Mesenteric fat pad (tissue), 1 donor: Measurements from ENCODE around the gene SPP1. TPM values are rescaled to one million over a fixed set of nuclear protein-coding genes. Genes with fewer than 3 reads are reported as not detected.
A peak's percentile ranks its signal among the peaks of the same experiment; 100 is the strongest.
"Not testable (repeated sequence)": the region's sequence is repeated elsewhere in the genome, so short reads cannot be mapped to it uniquely, and the experiment has no call there.

ENCODE experiments used
- DNase-seq: peaks from one replicate; pipeline ENCODE4 v3.0.0-alpha.2; 2020; ENCODE audit warnings: low spot score
- total RNA-seq: library from RNA; stranded (reverse); fragmentation: NEBNext Ultra II Directional; extraction: Animal tissue kit (Norgen Biotek cat#: 25700); gene quantifications from one replicate; pipeline ENCODE4 v1.2.1, GENCODE V29; 2021
- donor health status: DM: yes; HTN: yes; CAD: no.

SPP1 gene
- total RNA-seq, 1 donor from 2014 or later = 636 TPM

- no peak for DNase-seq
These were observed 9.8 kb downstream of the SPP1 start for GRCh38 chr4:87985097-87985886.

GRCh38 chr4:87985887-87986200, 10.3 kb downstream of the SPP1 start:
- no peak for DNase-seq

- no peak for DNase-seq
These were observed 11.0 kb downstream of the SPP1 start for GRCh38 chr4:87986508-87986907.

- DNase-seq = no peak
These were observed 14.3 kb downstream of the SPP1 start for GRCh38 chr4:87989765-87990164.

- DNase-seq = no peak
These were observed 19.9 kb downstream of the SPP1 start for GRCh38 chr4:87995435-87995834.

- DNase-seq = not testable (repeated sequence)
These were observed 23.7 kb downstream of the SPP1 start for GRCh38 chr4:87999191-87999691.

- DNase-seq = no peak
These were observed 26.4 kb downstream of the SPP1 start for GRCh38 chr4:88001871-88002270.

- DNase-seq = no peak
These were observed 27.3 kb downstream of the SPP1 start for GRCh38 chr4:88002786-88003185.

GRCh38 chr4:88003261-88003660, 27.7 kb downstream of the SPP1 start:
- no peak for DNase-seq

- DNase-seq = no peak
These were observed 29.6 kb downstream of the SPP1 start for GRCh38 chr4:88005076-88005475.

- no peak for DNase-seq
These were observed 30.4 kb downstream of the SPP1 start for GRCh38 chr4:88005946-88006345.

GRCh38 chr4:88006956-88007303, 31.4 kb downstream of the SPP1 start:
- DNase-seq = no peak

- peak; percentile 95 for DNase-seq
These were observed 32.0 kb downstream of the SPP1 start, which contains the start of gene PKD2 for GRCh38 chr4:88007304-88008121. Gene PKD2 (plus strand): TSS chr4:88007635. CDS start chr4:88007734, 99 bp downstream.

GRCh38 chr4:88008122-88008742, 32.7 kb downstream of the SPP1 start:
- DNase-seq = no peak

GRCh38 chr4:88008743-88009171, 33.2 kb downstream of the SPP1 start:
- DNase-seq = no peak

GRCh38 chr4:88009871-88010270, 34.4 kb downstream of the SPP1 start:
- DNase-seq = no peak

- DNase-seq = no peak
These were observed 35.5 kb downstream of the SPP1 start for GRCh38 chr4:88010966-88011365.

- no peak for DNase-seq
These were observed 37.1 kb downstream of the SPP1 start for GRCh38 chr4:88012647-88013046.

- DNase-seq = no peak
These were observed 38.9 kb downstream of the SPP1 start for GRCh38 chr4:88014386-88014905.

GRCh38 chr4:88015659-88016295, 40.3 kb downstream of the SPP1 start:
- DNase-seq = no peak
